Heart right ventricle (tissue), 16 donors: ENCODE results near the gene TNFRSF25. TPM values are rescaled to one million over a fixed set of nuclear protein-coding genes. Genes with fewer than 3 reads are reported as not detected.

Experiments used
- ATAC-seq, 8 donors: fragments of 200-7000 bp; cut with Tn5 transposase; one replicate each; pipeline ENCODE4 v1.9.1; 2020; ENCODE audit warnings: mild to moderate bottlenecking in 8 of 8, moderate library complexity in 8 of 8, moderate number of reproducible peaks in 1 of 8
- DNase-seq, 2 donors: peaks; one replicate each; pipeline ENCODE4 v3.0.0-alpha.2; 2020
- H3K27ac ChIP-seq, 10 donors: fragments of 200-600 bp; sonication (generic) in 2 of 10; one replicate each; pipeline versions ENCODE4 v1.5.0 to v1.8.0; 2020 to 2022; ENCODE audit warnings: mild to moderate bottlenecking in 3 of 10
- H3K27me3 ChIP-seq, 7 donors: fragments of 200-600 bp; one replicate each; pipeline ENCODE4 v1.8.0; 2021 to 2022; ENCODE audit warnings: mild to moderate bottlenecking in 2 of 7
- H3K36me3 ChIP-seq, 9 donors: fragments of 200-600 bp; sonication (generic) in 1 of 9; one replicate each; pipeline versions ENCODE4 v1.5.0 to v1.8.0; 2020 to 2022; ENCODE audit warnings: mild to moderate bottlenecking in 2 of 9
- H3K4me1 ChIP-seq, 9 donors: fragments of 200-600 bp; sonication (generic) in 1 of 9; one replicate each; pipeline versions ENCODE4 v1.5.0 to v1.8.0; 2020 to 2022; ENCODE audit warnings: mild to moderate bottlenecking in 4 of 9
- H3K4me3 ChIP-seq, 10 donors: fragments of 200-600 bp; sonication (generic) in 2 of 10; one replicate each; pipeline versions ENCODE4 v1.5.0 to v1.8.0; 2020 to 2022; ENCODE audit warnings: mild to moderate bottlenecking in 7 of 10, moderate library complexity in 2 of 10
- H3K9me3 ChIP-seq, 11 donors: fragments of 200-600 bp in 10 of 11; sonication (generic) in 2 of 11; one replicate each; pipeline versions ENCODE4 v1.5.0 to v1.8.0; 2013 to 2022; ENCODE audit warnings: mild to moderate bottlenecking in 2 of 11, control low read depth in 1 of 11, moderate library complexity in 1 of 11
- WGBS, 2 donors: extraction: QIAGEN DNeasy Blood & Tissue Kit; methylation state at CpG; one replicate each; pipeline ENCODE4 v1.1.7; 2013; ENCODE audit warnings: inconsistent platforms in 1 of 2; 5-methylcytosine and 5-hydroxymethylcytosine counted together
- intact Hi-C, 10 donors: fragments of 100-400 bp; cut with DNase I; formaldehyde crosslinking; loops; one replicate each; pipeline versions ENCODE4 v1.11.1 to v1.14.2; 2022
- polyA plus RNA-seq, 2 donors: library from polyadenylated mRNA; stranded (reverse); fragments of 200-250 nt; gene quantifications; one replicate each; pipeline ENCODE4 v1.2.3, GENCODE V29; 2013
- total RNA-seq, 10 donors: library from RNA; stranded (reverse); fragmentation: NEBNext Ultra II Directional in 3 of 10; extraction: Animal tissue kit (Norgen Biotek cat#: 25700) in 3 of 10; gene quantifications; one replicate each; pipeline versions ENCODE4 v1.2.1 to v1.2.4, GENCODE V29; 2021 to 2023
- TF ChIP-seq, protein P1 (sequence below), 9 donors: fragments of 200-600 bp; sonication (generic) in 2 of 9; IDR thresholded peaks; one replicate each; pipeline versions ENCODE4 v1.5.0 to v1.8.0; 2021 to 2022; ENCODE audit warnings: antibody characterized with exemption in 9 of 9, mild to moderate bottlenecking in 5 of 9, moderate library complexity in 1 of 9
- donor health status: Arrhythmogenic right ventricular cardiomyopathy.
- donor health status: ischemic (EF 13 %, LVEDD 7.1; RV severe dilation, severe dysfunction).
- donor health status: healthy with polysubstance abuse.
- donor health status: DM: no; HTN: yes; CAD: no.
- donor health status: DM: no; HTN: no; CAD: no.
- donor health status: ischemic (EF 25% LVEDD 6.9; RV normal size, moderate dysfunction).
- donor health status: ischemic (EF 25% LVEDD 5.7; RV mildly dilated, moderate dysfunction).
- donor health status: healthy.
- donor health status: DM: yes; HTN: yes; CAD: no.
- donor health status: Ischemic cardiomyopathy.
- donor health status: ischemic (EF 35%, LVEDD 5.7; RV mildly dilated, moderate dysfunction).
- donor health status: nonischemic (EF 11% LVEDD 7.7; RV severe dilation, severe dysfunction).
- donor health status: DM: yes; HTN: yes; CAD: no.
- donor health status: PGD.
- donor health status: ischemic (EF 29% LVEDD 5.4; RV normal size, mild dysfunction).
- donor health status: nonischemic (EF 23%, LVEDD 6.1; RV moderate dilation, normal function).

The TNFRSF25 gene
- total and polyA plus RNA-seq, 12 donors: 4.0 to 43.1 (median 7.3) TPM

GRCh38 chr1:6468729-6469461 is 2.9 kb upstream of the TNFRSF25 start:
- Histone ChIP-seq H3K27ac (no peak overlapping the region), H3K4me1 (peaks cover 0 to 10% (median 0%) of the 10 kb centered on the region in 9 donors), H3K27me3 (peaks cover 0 to 26% (median 0%) of the 10 kb centered on the region in 7 donors), H3K4me3 (no peak overlapping the region), H3K36me3 (peaks cover 0 to 91% (median 30%) of the 10 kb centered on the region in 9 donors), H3K9me3 (no peaks in the 10 kb centered on the region)
- intact Hi-C loops: loop anchor here in 1 of 10 donors (5.0 kb wide), 1 partner anchor 488 kb away; no protein-coding TSS in a partner anchor
- ATAC-seq: no peak
- WGBS, 2 donors: 95 to 96% methylated on average over 13 of the region's 13 CpGs
- no peak for DNase-seq
- TF ChIP-seq, protein P1, sequence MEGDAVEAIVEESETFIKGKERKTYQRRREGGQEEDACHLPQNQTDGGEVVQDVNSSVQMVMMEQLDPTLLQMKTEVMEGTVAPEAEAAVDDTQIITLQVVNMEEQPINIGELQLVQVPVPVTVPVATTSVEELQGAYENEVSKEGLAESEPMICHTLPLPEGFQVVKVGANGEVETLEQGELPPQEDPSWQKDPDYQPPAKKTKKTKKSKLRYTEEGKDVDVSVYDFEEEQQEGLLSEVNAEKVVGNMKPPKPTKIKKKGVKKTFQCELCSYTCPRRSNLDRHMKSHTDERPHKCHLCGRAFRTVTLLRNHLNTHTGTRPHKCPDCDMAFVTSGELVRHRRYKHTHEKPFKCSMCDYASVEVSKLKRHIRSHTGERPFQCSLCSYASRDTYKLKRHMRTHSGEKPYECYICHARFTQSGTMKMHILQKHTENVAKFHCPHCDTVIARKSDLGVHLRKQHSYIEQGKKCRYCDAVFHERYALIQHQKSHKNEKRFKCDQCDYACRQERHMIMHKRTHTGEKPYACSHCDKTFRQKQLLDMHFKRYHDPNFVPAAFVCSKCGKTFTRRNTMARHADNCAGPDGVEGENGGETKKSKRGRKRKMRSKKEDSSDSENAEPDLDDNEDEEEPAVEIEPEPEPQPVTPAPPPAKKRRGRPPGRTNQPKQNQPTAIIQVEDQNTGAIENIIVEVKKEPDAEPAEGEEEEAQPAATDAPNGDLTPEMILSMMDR (IDR thresholded peaks at IDR 0.05): no peak

DNA sequence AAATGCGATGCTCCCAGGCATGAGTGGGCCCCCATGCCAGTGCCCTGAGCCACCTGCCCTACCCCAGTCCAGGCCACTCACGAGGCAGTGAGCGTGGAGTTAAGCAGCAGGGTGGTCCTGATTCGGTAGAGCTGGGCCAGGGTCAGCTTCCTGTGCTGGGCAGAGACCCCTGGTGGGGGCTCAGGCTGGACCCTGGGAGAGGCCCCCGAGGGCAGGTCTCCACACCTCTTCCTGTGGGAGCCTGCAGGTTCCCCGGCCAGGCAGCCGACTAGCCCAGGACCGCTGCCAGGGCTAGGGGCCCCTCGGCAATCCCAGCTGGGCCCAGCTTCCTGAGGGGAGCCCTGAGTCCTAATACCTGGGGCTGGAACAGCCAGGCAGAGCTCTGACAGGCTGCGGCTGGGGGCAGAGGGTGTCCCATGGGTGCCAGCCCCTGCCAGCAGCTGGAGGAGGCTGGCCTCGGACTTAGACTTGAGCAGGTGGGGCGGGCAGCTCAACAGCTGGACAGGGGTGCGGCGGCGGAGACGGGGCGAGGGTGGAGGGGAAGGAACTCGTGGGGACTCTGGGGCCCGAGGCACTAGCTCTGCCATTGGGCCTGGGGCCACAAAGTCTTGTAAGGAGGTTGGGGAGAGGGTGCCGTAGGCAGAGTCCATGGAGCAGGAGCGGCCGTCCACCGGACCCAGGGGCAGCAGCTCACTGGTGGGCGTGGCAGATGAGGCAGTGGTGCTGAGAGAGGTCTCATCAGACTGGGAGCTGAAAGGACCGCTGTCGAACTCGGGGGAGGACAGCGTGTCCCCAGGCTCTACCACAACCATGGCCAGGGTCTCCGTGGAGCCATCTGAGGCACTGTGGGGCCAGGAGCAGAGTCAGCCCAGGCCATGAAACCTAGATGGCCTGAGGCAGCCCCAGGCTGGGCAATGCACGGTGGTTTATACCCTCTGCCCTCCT is 2.0 kb upstream of the TNFRSF25 start:
- H3K4me1 ChIP-seq: peaks cover 0 to 11% (median 0%) of the 10 kb centered on the region in 9 donors
- H3K27ac ChIP-seq: no peak overlapping the region
- 87 to 92% methylated on average over 30 of the region's 30 CpGs for WGBS, 2 donors
- TF ChIP-seq, protein P1 (IDR thresholded peaks at IDR 0.05): no peak
- H3K36me3 ChIP-seq: peaks cover 0 to 91% (median 26%) of the 10 kb centered on the region in 9 donors
- DNase-seq (no peak), ATAC-seq (no peak)
- no peak overlapping the region for H3K4me3 ChIP-seq
- H3K27me3 ChIP-seq: peaks cover 0 to 26% (median 0%) of the 10 kb centered on the region in 7 donors
- intact Hi-C loops: loop anchor here in 1 of 10 donors (5.0 kb wide), 1 partner anchor 489 kb away; no protein-coding TSS in a partner anchor
- H3K9me3 ChIP-seq: no peaks in the 10 kb centered on the region

DNA sequence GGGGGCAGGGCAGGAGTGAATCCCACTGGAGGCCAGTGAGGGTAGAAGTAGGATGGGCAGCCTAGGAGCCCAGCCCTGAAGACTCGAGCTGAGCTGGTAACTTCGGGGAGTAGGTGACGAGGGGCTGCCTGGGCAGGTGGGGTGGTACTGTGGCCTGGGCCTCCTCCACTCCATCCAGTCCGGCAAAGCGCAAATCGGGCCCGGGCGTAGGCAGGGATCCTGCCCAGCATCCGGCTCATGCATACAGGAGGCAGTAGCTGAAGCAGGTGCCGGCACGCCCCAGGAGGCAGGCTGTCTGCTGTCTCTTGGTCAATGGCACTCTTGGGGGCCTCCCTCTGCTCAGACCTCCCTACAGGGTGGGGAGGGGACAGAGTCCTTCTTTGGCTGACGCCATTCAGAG is 1.3 kb upstream of the TNFRSF25 start:
- H3K27me3 ChIP-seq: peaks cover 0 to 26% (median 0%) of the 10 kb centered on the region in 7 donors
- DNase-seq (no peak), ATAC-seq (no peak)
- no peaks in the 10 kb centered on the region for H3K9me3 ChIP-seq
- no peak overlapping the region for H3K27ac ChIP-seq
- H3K4me3 ChIP-seq: no peak overlapping the region
- intact Hi-C loops: loop anchor here in 1 of 10 donors (5.0 kb wide), 1 partner anchor 490 kb away; no protein-coding TSS in a partner anchor
- TF ChIP-seq, protein P1 (IDR thresholded peaks at IDR 0.05): no peak
- 96 to 97% methylated on average over 12 of the region's 12 CpGs for WGBS, 2 donors
- H3K36me3 ChIP-seq: peaks cover 0 to 91% (median 20%) of the 10 kb centered on the region in 9 donors
- H3K4me1 ChIP-seq: peaks cover 0 to 11% (median 0%) of the 10 kb centered on the region in 9 donors

- no peak for DNase-seq
- intact Hi-C loops: loop anchor here in 1 of 10 donors (5.0 kb wide), 1 partner anchor 491 kb away; no protein-coding TSS in a partner anchor
- H3K27ac ChIP-seq: no peak overlapping the region
- 89 to 93% methylated on average over 5 of the region's 5 CpGs for WGBS, 2 donors
- peaks cover 0 to 11% (median 0%) of the 10 kb centered on the region in 9 donors for H3K4me1 ChIP-seq
- no peaks in the 10 kb centered on the region for H3K9me3 ChIP-seq
- TF ChIP-seq, protein P1 (IDR thresholded peaks at IDR 0.05): no peak
- no peak overlapping the region for H3K4me3 ChIP-seq
- ATAC-seq: no peak
- H3K36me3 ChIP-seq: peaks cover 0 to 91% (median 20%) of the 10 kb centered on the region in 9 donors
- peaks cover 0 to 28% (median 5%) of the 10 kb centered on the region in 7 donors for H3K27me3 ChIP-seq
These were observed 778 bp upstream of the TNFRSF25 start for GRCh38 chr1:6466751-6467150.
